Osteoblast (primary cell): ENCODE measurements around the gene ANKUB1. TPM values are rescaled to one million over a fixed set of nuclear protein-coding genes. Genes with fewer than 3 reads are reported as not detected.

Source experiments
- DNase-seq: peaks from one replicate; pipeline ENCODE4 v3.0.0; 2011; ENCODE audit warnings: low spot score, mixed read lengths; ENCODE audit not compliant: insufficient read length; ENCODE audit errors: missing footprints
- H2AFZ ChIP-seq: 2 replicates; pipeline ENCODE4 v1.6.0; 2011; ENCODE audit warnings: mild to moderate bottlenecking, low read length
- H3K27ac ChIP-seq: 2 replicates; pipeline ENCODE4 v1.5.1; 2011; ENCODE audit warnings: mild to moderate bottlenecking, low read depth, low read length, moderate library complexity
- H3K27me3 ChIP-seq: 2 replicates; pipeline ENCODE4 v1.6.0; 2012; ENCODE audit warnings: mild to moderate bottlenecking, control low read depth, inconsistent platforms, low read length, moderate library complexity; ENCODE audit not compliant: insufficient read depth
- H3K36me3 ChIP-seq: 2 replicates; pipeline ENCODE4 v1.5.1; 2011; ENCODE audit warnings: mild to moderate bottlenecking, low read length, control low read depth, moderate library complexity; ENCODE audit not compliant: insufficient read depth
- H3K4me1 ChIP-seq: 2 replicates; pipeline ENCODE4 v1.5.1; 2011; ENCODE audit warnings: mild to moderate bottlenecking, low read length, control low read depth, moderate library complexity; ENCODE audit not compliant: insufficient read depth
- H3K4me2 ChIP-seq: 2 replicates; pipeline ENCODE4 v1.6.0; 2011; ENCODE audit warnings: mild to moderate bottlenecking, low read length; ENCODE audit not compliant: insufficient read depth
- H3K4me3 ChIP-seq: fragments of 200-600 bp; sonication (generic); 3 replicates; pipeline ENCODE4 v1.5.1; 2012; ENCODE audit warnings: mild to moderate bottlenecking, low read length, inconsistent platforms; ENCODE audit not compliant: insufficient read depth
- H3K79me2 ChIP-seq: 2 replicates; pipeline ENCODE4 v1.6.0; 2012; ENCODE audit warnings: mild to moderate bottlenecking, low read length, control low read depth, inconsistent platforms; ENCODE audit not compliant: insufficient read depth
- H3K9me3 ChIP-seq: 2 replicates; pipeline ENCODE4 v1.5.1; 2011; ENCODE audit warnings: low read depth, low read length, control low read depth
- H4K20me1 ChIP-seq: 2 replicates; pipeline ENCODE4 v1.6.0; 2012; ENCODE audit warnings: mild to moderate bottlenecking, low read length, control low read depth; ENCODE audit not compliant: insufficient read depth
- CTCF ChIP-seq: IDR thresholded peaks from 2 replicates; pipeline ENCODE4 v1.5.1; 2011; ENCODE audit warnings: mild to moderate bottlenecking, low read depth, low read length, moderate library complexity; ENCODE audit errors: extremely low read depth
- small RNA-seq: library from RNA; depleted of rRNA; stranded (forward); fragments of <200 nt; gene quantifications from one replicate; pipeline ENCODE3, GENCODE V24; 2012
- total RNA-seq: library from RNA; depleted of rRNA; stranded (reverse); fragments of >200 nt; gene quantifications from 2 replicates; pipeline ENCODE4 v1.2.3, GENCODE V29; 2012

The ANKUB1 gene
- total RNA-seq, 1 donor: under 0.01 TPM

- H3K27me3 ChIP-seq: no peaks in the 10 kb centered on the region
- H3K27ac ChIP-seq: no peak overlapping the region
- H3K4me3 ChIP-seq: no peak overlapping the region
- no peaks in the 10 kb centered on the region for H3K4me1 ChIP-seq
- no peak overlapping the region for H2AFZ ChIP-seq
- DNase-seq: no peak
- no peaks in the 10 kb centered on the region for H3K9me3 ChIP-seq
- no peaks in the 10 kb centered on the region for H4K20me1 ChIP-seq
- no peak overlapping the region for H3K4me2 ChIP-seq
- H3K36me3 ChIP-seq: no peaks in the 10 kb centered on the region
- H3K79me2 ChIP-seq: no peaks in the 10 kb centered on the region
- no peak for TF ChIP-seq CTCF
These were observed 77.1 kb downstream of the ANKUB1 start for GRCh38 chr3:149715247-149715646.

GRCh38 chr3:149713730-149714654, 78.4 kb downstream of the ANKUB1 start:
- TF ChIP-seq CTCF: no peak
- no peaks in the 10 kb centered on the region for H4K20me1 ChIP-seq
- H3K4me2 ChIP-seq: no peak overlapping the region

More at GRCh38 chr3:149713730-149714654, 78.4 kb downstream of the ANKUB1 start:
- Histone ChIP-seq H3K79me2 (no peaks in the 10 kb centered on the region), H3K4me3 (no peak overlapping the region), H3K36me3 (no peaks in the 10 kb centered on the region), H3K27ac (no peak overlapping the region), H3K27me3 (no peaks in the 10 kb centered on the region), H3K9me3 (no peaks in the 10 kb centered on the region), H2AFZ (no peak overlapping the region), H3K4me1 (no peaks in the 10 kb centered on the region)
- peak; percentile 58 for DNase-seq

Small RNAs within 50 kb of the gene (small RNA-seq; reads per million reads assigned to genes)
- not detected for gene RNU6-507P

Other genes with a start within 250 kb of the ANKUB1 start
- 79.3 and 84.7 TPM in 2 replicates for gene WWTR1, start 134.5 kb downstream of the ANKUB1 start, total RNA-seq
- 38.4 and 38.6 TPM in 2 replicates for gene COMMD2, start 40.1 kb downstream of the ANKUB1 start, total RNA-seq
- 86.1 and 109 TPM in 2 replicates for gene RNF13, start 20.7 kb upstream of the ANKUB1 start, total RNA-seq
- gene PFN2, start 178.3 kb upstream of the ANKUB1 start, total RNA-seq: 183 and 204 TPM in 2 replicates